Breast epithelium (tissue), 4 donors: Measurements from ENCODE around the gene BOK. TPM values are rescaled to one million over a fixed set of nuclear protein-coding genes. Genes with fewer than 3 reads are reported as not detected.
"Not testable (repeated sequence)": the region's sequence is repeated elsewhere in the genome, so short reads cannot be mapped to it uniquely, and the experiment has no call there.

Experiments
- DNase-seq, 2 donors: peaks; one replicate each; pipeline ENCODE4 v3.0.0-alpha.2; 2019; ENCODE audit warnings: low spot score in 2 of 2
- H3K27ac ChIP-seq, 2 donors: fragments of 200-600 bp; sonication (generic) in 1 of 2; one replicate each; pipeline ENCODE4 v1.5.1; 2016 to 2019; ENCODE audit warnings: mild to moderate bottlenecking in 1 of 2
- H3K27me3 ChIP-seq, 2 donors: fragments of 200-600 bp; sonication (generic) in 1 of 2; one replicate each; pipeline versions ENCODE4 v1.5.1 to v1.6.0; 2017 to 2019; ENCODE audit warnings: control low read depth in 1 of 2, mild to moderate bottlenecking in 1 of 2
- H3K36me3 ChIP-seq: fragments of 200-600 bp; one replicate; pipeline ENCODE4 v1.5.1; 2019
- H3K4me1 ChIP-seq, 2 donors: fragments of 200-600 bp; sonication (generic); one replicate each; pipeline ENCODE4 v1.5.1; 2016 to 2019; ENCODE audit warnings: control low read depth in 1 of 2
- H3K4me3 ChIP-seq, 3 donors: fragments of 200-600 bp; sonication (generic); 1 replicate in 2 of 3; 2 replicates in 1 of 3; pipeline ENCODE4 v1.5.1; 2016 to 2019; ENCODE audit warnings: mild to moderate bottlenecking in 3 of 3, moderate library complexity in 2 of 3
- H3K9me3 ChIP-seq, 2 donors: fragments of 200-600 bp; sonication (generic) in 1 of 2; one replicate each; pipeline ENCODE4 v1.5.1; 2016 to 2019; ENCODE audit warnings: control low read depth in 1 of 2
- CTCF ChIP-seq, 3 donors: fragments of 450-650 bp; IDR thresholded peaks; one replicate each; pipeline ENCODE4 v1.5.1; 2016 to 2017; ENCODE audit warnings: antibody characterized with exemption in 3 of 3, mild to moderate bottlenecking in 3 of 3, moderate library complexity in 3 of 3
- POLR2A ChIP-seq: fragments of 450-650 bp; IDR thresholded peaks from one replicate; pipeline ENCODE4 v1.6.1; 2016; ENCODE audit warnings: antibody characterized with exemption, mild to moderate bottlenecking, moderate library complexity
- POLR2AphosphoS5 ChIP-seq, 3 donors: sonication (generic); formaldehyde crosslinking; IDR thresholded peaks; one replicate each; pipeline ENCODE4 v1.6.1; 2017; ENCODE audit warnings: antibody characterized with exemption in 3 of 3
- intact Hi-C: fragments of 100-400 bp; cut with DNase I; formaldehyde crosslinking; loops from one replicate; pipeline ENCODE4 v1.15.1; 2023; ENCODE audit warnings: low total_unique reads
- total RNA-seq, 3 donors: library from RNA; depleted of rRNA; stranded (reverse); fragments of >200 nt; gene quantifications; one replicate each; pipeline ENCODE4 v1.1.0, GENCODE V29; 2016

Gene BOK
- total RNA-seq, 3 donors from 2014 or later, result 32.2 to 77.6 (median 40.3) TPM

GRCh38 chr2:241516520-241516965 lies 42.0 kb upstream of the BOK start:
- DNase-seq, result no peak
- intact Hi-C loops, result no loop called here
- no peak for TF ChIP-seq POLR2AphosphoS5 (IDR thresholded peaks at IDR 0.05)
- no peak for TF ChIP-seq POLR2A
- TF ChIP-seq CTCF (IDR thresholded peaks at IDR 0.05), result no peak
- Histone ChIP-seq H3K9me3 (no peaks in the 10 kb centered on the region), H3K36me3 (no peaks in the 10 kb centered on the region), H3K27me3 (peaks cover 0 to 6% of the 10 kb centered on the region in 2 donors), H3K27ac (no peak overlapping the region), H3K4me3 (no peak overlapping the region), H3K4me1 (no peaks in the 10 kb centered on the region)

GRCh38 chr2:241517297-241517696 lies 41.2 kb upstream of the BOK start:
- no peaks in the 10 kb centered on the region for H3K9me3 ChIP-seq
- H3K36me3 ChIP-seq, result no peaks in the 10 kb centered on the region
- TF ChIP-seq POLR2AphosphoS5 (IDR thresholded peaks at IDR 0.05), result no peak
- TF ChIP-seq CTCF (IDR thresholded peaks at IDR 0.05), result no peak
- TF ChIP-seq POLR2A, result no peak
- peaks cover 0 to 10% of the 10 kb centered on the region in 2 donors for H3K27me3 ChIP-seq
- no peaks in the 10 kb centered on the region for H3K4me1 ChIP-seq
- intact Hi-C loops, result no loop called here
- H3K27ac ChIP-seq, result no peak overlapping the region
- H3K4me3 ChIP-seq, result no peak overlapping the region
- no peak for DNase-seq

- no peak for TF ChIP-seq CTCF (IDR thresholded peaks at IDR 0.05)
- no peak for TF ChIP-seq POLR2AphosphoS5 (IDR thresholded peaks at IDR 0.05)
- TF ChIP-seq POLR2A, result no peak
- Histone ChIP-seq H3K27me3 (peaks cover 0 to 13% of the 10 kb centered on the region in 2 donors), H3K9me3 (no peaks in the 10 kb centered on the region)
Measured at GRCh38 chr2:241519669-241520068, 38.9 kb upstream of the BOK start.

GRCh38 chr2:241522477-241522876 lies 36.1 kb upstream of the BOK start:
- no peaks in the 10 kb centered on the region for H3K4me1 ChIP-seq
- peaks cover 0 to 13% of the 10 kb centered on the region in 2 donors for H3K27me3 ChIP-seq
- no peak for DNase-seq
- H3K9me3 ChIP-seq, result no peaks in the 10 kb centered on the region
- no peak overlapping the region for H3K27ac ChIP-seq
- no peak for TF ChIP-seq CTCF (IDR thresholded peaks at IDR 0.05)
- TF ChIP-seq POLR2A, result no peak
- no peak for TF ChIP-seq POLR2AphosphoS5 (IDR thresholded peaks at IDR 0.05)
- intact Hi-C loops, result no loop called here
- no peak overlapping the region for H3K4me3 ChIP-seq
- no peaks in the 10 kb centered on the region for H3K36me3 ChIP-seq

More at GRCh38 chr2:241519669-241520068, 38.9 kb upstream of the BOK start:
- Histone ChIP-seq H3K27ac (no peak overlapping the region), H3K4me3 (no peak overlapping the region), H3K4me1 (no peaks in the 10 kb centered on the region), H3K36me3 (no peaks in the 10 kb centered on the region)
- intact Hi-C loops, result no loop called here
- no peak for DNase-seq

GRCh38 chr2:241525818-241526780 lies 32.4 kb upstream of the BOK start:
- H3K9me3 ChIP-seq, H3K4me1 ChIP-seq, DNase-seq, H3K36me3 ChIP-seq, H3K27ac ChIP-seq, intact Hi-C loops, H3K4me3 ChIP-seq: not testable (repeated sequence)
- peaks cover 0 to 11% of the 10 kb centered on the region in 2 donors for H3K27me3 ChIP-seq
